ENCODE measurements around the gene UGT2A2.
"Not testable (repeated sequence)": the region's sequence is repeated elsewhere in the genome, so short reads cannot be mapped to it uniquely, and the experiment has no call there.

Gene UGT2A2

DNA sequence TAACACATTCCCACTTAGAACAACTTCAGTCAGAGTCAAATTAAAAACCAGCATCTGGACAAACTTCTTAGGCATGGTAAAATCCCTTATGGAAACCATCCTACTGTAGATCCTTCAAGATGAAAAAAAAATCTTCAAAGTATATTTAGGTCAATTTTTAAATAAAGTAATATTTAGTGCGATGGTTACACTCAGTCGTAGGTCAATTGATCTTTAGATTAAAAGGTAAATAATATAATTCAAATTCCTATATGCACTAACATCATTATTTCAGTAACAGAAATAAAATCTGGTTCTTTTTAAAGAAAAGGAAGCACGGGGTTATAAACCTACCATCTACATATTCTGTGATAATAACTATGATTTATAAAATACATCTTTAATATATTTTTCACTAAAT is at the start of gene UGT2A2:
Gene UGT2A2 (minus strand): TSS at position 101 of the 400 bp plus-strand sequence. CDS start 2 bp downstream, at position 99.
- no peak for FAIRE-seq

DNA sequence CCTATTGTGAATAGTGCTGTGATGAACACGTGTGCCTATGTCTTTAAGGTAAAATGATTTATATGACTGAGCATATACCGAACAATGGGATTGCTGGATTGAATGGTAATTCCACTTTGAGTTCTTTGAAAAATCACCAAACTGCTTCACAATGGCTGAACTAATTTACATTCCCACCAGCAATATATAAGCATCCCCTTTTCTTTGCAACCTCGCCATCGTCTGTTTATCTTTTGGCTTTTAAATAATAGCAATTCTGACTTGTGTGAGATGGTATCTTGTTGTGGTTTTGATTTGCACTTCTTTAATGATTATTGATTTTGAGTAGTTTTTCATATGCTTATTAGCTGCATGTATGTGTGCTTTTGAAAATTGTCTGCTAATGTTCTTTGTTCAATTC is 45.4 kb upstream of the UGT2A2 start:
- FAIRE-seq = no peak

DNA sequence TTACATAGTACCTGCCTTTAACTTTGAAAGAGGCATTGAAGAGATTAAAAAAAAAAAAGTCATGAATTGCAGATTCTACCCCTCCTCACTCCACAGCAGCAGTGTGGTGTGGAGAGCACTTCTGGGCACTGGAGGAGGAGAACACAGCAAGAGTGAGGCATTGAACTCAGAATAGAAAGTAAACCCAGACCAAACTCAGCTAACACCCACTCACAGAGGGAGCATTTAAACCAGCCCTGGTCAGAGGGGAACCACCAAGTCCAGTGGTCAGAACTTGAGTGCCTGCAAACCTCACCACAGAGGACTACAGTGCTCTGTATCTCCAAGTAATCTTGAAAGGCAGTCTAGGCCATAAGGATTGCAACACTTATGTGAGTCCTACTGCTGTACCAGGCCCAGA is 29.2 kb upstream of the UGT2A2 start:
- FAIRE-seq = no peak

DNA sequence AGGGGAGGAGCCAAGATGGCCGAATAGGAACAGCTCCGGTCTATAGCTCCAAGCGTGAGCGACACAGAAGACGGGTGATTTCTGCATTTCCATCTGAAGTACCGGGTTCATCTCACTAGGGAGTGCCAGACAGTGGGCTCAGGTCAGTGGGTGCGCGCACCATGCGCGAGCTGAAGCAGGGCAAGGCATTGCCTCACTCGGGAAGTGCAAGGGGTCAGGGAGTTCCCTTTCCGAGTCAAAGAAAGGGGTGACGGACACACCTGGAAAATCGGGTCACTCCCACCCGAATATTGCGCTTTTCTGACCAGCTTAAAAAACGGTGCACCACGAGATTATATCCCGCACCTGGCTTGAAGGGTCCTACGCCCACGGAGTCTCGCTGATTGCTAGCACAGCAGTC is 24.6 kb upstream of the UGT2A2 start:
- not testable (repeated sequence) for FAIRE-seq

DNA sequence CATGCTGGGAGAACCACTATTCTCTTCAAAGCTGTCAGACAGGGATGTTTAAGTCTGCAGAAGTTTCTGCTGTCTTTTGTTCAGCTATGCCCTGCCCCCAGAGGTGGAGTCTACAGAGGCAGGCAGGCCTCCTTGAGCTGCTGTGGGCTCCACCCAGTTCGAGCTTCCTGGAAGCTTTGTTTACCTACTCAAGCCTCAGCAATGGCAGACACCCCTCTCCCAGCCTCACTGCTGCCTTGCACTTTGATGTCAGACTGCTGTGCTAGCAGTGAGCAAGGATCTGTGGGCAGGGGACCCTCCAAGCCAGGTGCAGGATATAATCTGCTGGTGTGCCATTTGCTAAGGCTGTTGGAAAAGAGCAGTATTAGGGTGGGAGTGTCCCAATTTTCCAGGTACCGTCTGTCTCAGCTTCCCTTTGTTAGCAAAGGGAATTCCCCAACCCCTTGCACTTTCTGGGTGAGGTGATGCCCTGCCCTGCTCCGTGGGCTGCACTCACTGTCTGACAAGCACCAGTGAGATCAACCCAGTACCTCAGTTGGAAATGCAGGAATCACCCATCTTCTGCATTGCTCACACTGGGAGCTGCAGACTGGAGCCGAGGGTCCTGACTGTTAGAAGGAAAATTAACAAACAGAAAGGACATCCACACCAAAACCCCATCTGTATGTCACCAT is 21.8 kb upstream of the UGT2A2 start:
- not testable (repeated sequence) for FAIRE-seq

DNA sequence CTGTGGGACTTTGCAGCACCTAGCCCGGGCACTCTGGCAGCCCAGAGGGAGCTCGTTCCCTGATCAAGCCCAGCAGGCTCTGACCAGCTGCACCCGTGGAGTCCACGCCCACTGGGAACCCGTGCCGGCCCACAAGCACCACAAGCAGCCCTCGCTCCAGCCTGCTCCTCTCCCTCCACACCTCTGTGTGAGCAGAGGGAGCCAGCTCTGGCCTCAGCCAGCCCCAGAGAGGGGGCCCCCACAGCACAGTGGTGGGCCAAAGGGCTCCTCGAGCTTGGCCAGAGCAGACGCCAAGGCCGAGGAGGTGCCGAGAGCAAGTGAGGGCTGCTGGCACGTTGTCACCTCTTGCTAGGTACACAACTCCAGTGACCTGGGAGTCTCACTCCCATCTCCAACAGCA is 18.7 kb upstream of the UGT2A2 start:
- FAIRE-seq = no peak

DNA sequence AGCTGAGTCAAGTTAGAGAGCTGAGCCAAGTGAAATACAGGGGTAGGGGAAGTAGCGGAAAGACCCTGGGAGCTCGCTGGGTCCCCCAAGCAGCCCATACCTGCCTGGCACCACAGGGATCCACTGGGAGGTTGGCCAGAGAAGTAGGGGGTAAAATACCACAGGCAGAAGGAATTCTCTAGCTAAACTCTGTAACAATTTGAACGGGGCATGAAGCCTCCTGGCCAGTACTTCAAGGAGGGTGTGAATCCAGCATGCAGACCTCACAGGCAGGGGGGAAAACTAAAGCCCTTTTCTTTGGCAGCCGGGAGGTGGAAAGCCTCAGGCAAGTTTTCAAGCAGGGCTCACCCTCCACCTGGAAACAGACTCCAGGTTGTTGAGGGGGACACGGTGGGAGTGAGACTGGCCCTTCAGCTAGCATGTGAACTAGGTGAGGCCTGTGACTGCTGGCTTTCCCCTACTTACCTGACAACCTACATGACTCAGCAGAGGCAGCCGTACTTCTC is 17.3 kb upstream of the UGT2A2 start:
- no peak for FAIRE-seq

DNA sequence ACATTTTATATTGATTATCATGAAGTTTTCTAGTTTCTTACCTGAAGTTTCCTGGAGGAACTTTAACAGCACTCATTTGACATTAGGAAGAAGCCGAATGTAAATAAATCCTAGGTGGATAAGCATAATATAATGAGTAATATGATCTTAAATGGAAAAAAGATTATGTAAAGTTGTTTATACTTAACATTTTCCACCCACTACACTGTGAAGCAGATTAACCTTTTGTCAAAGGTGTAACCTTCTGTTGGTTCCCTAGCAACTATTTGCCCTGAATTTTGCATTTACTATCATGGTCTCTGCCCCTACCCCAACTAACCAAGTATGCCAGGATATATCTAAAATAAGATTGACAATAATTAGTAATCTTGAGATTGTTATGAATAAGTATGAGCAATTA is 13.7 kb upstream of the UGT2A2 start, which contains the start of gene UGT2A1:
Gene UGT2A1 (minus strand): TSS at position 101 of the 400 bp plus-strand sequence. CDS start 5,603 bp downstream, outside the sequence.
- no peak for FAIRE-seq

DNA sequence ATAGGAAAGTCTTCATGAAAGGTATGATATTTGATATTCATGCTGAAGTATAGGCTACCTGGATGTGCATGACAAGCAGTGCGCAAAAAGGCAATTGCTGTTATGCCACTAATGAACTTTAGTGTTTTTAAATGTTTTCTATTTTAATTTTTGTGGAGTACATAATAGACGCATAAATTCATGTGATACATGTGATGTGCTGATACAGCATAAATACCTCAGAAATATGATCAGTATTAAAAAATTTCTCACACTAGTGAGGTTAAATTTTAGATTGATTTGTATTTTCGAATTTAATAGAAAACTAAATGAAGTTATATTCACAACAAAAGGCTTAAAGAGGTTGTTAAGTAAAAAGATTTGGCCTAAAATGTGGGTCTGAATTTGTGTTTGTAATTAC is 11.4 kb upstream of the UGT2A2 start:
- no peak for FAIRE-seq

DNA sequence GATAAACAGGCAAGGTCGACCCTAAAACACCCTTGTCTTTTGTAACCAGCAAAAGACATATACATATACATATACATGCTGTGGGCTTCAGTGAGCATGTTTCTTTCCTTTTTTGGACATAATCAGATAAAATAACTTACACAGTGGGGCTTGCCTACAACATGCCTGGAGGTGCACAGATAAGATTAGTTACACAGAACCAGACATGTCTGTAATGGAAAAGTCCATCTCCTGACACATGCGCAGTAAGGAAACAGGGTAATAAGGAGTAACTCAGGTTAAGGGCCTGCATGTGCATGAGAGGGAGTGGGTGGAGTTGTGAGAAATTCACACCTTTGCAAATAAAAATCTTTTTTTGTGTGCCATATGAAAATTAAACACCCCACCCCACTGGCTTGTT is 10.2 kb upstream of the UGT2A2 start:
- FAIRE-seq = no peak

DNA sequence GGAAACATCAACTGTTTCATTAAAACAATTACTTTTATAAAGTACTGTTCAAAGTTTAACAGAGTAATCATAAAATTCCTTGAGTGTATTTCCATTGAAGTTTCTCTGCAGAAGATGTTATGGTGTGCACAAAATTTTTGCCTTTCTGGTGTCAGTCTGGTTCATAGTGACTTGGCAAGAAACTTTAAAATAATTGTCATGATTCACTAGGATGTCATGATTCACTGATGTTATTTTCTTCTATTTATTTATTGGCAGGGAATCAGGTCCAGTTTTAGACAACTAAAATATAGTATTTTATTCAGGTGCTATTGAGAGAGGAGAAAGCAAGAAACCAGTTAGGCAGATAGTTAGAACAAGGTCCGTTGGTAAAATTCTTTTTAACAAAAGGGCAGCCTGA is 9.8 kb upstream of the UGT2A2 start:
- FAIRE-seq = no peak

DNA sequence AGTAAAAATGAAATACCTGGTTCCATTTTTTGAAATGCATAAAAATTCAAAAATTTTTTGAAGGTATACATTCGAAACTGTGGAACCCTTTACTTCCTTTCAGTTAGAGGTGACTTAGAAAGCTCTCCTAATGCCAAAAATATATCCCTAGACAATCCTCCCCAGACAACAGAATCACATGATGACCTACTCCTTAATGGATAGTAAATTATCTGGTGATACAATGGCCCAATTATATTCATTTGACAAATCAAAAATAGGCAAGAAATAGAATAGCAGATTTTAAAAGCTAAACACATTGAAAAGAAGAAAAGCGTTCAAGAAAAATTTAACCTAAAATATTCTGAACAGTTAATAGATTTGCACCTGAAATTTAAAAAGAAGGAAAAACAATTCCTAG is 3.5 kb upstream of the UGT2A2 start:
- no peak for FAIRE-seq

DNA sequence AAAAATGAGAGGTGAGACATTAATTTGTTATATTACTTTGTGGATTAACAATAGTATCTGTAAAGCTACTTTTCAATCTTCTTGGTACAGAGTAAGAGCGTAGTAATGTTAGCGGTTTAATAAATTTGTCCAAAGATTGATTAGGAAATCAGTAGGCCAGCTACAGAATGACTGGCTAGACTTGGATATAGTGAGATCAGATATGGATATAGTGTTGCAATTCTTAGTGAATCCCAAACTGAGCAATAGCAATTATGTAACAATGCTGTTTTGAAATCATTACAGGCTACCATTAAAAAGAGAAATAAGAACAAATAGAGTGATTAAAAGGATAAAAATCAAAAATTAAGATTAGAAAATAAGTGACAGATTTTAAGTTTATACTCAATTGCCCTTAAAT is 847 bp upstream of the UGT2A2 start:
- FAIRE-seq = no peak

DNA sequence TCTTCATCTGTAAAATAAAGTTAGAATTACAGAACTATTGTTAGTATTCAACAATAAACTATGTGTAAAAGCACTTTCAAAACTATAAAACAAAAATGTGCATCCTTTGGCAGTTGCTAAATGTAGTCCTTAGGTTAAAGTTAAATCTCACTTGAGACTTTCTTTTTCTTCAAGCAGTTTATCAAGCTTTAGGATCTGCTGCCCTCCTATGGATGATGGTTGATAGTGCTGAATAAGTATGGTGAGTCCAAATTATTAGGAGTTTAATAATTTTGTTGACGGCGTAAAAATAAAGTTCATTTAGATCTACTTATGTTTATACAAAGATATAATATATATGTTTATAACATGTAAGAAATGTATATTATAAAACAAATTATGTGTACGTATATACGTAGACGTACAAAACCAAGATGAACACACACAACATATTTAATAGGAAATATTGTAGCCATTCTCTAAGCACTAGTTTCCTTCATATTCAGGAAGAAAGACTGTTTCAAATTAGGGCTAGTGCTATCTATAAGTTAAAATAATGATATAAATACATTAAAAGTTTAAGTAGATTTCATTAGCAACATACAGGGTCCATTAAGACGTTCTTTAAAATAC is 22.3 kb downstream of the UGT2A2 start:
- FAIRE-seq = peak; percentile 69

DNA sequence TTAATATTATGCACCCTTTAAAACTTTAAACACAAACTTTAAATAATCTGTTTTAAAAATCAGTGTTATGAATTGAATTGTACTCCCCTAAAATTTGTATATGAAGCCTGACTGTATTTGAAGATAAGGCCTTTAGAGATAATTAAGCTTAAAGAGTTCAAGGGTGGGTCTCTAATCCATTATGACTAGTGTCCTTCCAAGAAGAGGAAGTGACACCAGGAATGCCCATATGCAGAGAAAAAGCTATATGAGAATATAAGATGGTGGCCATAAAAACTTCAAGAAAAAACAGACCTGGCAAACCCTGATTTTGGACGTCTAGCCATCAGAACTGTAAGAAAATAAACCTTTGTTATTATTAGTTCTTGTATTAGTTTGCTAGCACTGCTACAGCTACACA is 29.0 kb downstream of the UGT2A2 start:
- FAIRE-seq = no peak

DNA sequence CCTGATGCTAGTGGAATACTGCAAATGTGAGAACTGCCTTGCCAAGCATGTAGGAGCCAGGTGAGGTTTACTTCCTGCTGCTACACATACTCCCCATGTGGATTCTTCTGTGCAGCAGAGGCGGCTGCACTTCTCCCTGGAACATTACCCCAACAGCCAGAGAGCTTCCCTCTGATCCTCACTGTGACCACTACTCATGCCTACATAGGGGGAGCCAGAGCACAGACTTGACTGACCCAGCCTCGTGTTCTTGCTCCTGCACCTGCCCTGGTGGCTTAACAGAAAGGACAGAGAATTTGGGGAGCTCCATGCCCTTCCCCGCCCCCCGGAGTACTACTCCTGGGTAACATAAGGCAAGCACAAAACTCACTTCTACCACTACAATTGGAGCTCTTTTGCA is 38.4 kb downstream of the UGT2A2 start:
- no peak for FAIRE-seq

DNA sequence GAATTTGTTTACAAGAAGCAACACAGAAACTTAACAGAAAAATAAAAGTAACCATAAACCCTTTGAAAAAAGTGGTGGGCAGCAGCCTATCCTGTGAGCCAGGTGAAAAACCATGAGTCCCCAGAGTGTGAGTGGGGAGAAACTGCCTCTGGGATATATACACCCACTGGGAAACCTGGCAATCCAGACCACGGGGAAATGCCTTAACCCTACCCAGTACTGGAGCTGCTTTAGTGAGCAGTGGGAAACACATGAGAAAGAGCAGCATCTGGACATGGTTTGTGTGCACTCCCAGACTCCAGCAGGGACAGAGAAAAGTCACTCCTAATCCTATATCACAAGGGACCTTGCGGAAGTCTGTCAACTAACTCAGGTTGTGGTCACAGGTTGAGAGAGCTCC is 39.4 kb downstream of the UGT2A2 start:
- FAIRE-seq = no peak

DNA sequence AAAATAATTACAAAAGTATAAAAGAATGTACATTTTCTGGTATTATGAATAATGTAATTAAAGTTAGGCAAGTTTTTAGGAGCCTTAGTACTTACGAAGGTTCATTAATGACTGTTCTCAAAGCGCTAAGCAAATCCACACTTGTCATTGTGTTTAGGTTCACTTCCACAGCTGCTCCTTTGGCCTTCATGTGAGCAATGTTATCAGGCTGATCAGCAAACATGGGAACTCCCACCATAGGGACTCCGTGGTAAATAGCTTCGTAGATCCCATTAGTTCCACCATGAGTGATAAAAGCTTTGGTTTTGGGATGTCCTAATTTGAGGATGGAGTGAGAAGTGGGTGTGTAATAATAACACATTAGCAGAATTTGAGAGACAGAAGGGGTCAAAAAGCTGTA is 45.1 kb downstream of the UGT2A2 start:
- no peak for FAIRE-seq

DNA sequence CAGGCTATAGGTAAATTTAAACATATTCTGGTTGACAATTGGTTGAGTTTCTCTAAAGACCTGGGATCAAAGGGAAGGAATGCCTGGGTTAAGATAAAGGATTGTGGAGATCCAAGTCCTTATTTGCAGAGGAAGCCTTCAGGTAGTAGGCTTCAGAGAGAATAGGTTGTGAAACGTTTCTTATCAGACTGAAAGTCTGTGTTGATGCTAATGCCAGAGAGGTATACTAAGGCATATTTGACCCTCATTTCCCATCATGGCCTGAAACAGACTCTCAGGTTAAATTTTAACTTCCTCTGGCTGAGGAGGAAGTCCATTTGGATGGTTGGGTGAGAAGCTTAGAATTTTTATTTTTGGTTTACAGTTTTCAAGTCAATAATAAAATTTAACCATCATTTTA is 48.1 kb downstream of the UGT2A2 start:
- FAIRE-seq = no peak

DNA sequence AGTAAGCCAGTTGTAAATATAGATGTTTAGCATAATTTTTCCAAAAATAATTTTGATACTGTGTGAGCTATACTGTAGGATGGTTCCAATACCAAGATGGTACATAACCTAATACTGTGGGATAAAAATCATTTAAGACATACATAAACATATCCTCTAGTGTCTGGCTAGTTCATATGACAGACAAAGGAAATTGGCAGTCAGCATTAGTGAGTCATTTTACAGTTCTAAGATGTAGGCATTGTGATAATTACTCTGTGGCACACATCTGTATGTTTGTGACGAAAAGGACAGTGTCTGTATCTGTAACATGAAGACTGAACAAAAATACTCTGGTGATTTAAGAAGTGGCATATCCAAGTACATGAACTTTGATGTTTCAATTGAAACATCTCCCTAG is 49.6 kb downstream of the UGT2A2 start:
- no peak for FAIRE-seq

DNA sequence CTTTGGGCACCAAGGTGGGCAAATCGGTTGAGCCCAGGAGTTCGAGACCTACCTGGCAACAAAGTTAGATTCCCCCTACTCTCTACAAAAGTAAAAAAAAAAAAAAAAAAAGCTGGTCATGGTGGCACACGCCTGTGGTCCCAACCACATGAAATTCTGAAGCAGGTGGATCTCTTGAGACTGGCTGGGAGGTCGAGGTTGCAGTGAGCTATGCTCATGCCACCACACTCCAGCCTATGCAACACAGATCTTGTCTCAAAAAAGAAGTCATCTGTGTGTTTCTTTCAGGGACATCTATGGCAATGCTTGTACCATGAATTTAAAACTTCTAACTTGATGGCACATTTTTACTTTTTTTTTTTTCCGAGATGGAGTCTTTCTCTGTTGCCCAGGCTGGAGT is 55.3 kb downstream of the UGT2A2 start:
- FAIRE-seq = no peak

DNA sequence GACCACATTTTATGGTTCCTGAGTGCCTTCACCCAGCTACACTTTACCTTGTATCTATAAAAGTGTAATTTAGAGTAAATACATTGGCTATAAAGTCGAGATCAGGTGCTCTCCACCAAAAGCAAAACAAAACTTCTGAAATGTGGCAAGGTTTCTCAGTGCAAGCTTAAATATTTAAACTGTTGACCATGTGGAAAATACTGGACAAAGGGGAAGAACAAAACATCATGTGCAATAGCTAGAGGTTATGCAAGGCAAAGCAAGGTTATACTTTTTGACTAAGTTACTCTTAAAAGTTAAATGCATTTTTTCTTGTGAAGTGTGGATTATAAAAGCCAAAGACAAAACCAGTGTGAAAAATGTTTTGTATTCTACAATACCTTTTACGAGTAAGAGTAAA is 55.9 kb downstream of the UGT2A2 start:
- FAIRE-seq = no peak

DNA sequence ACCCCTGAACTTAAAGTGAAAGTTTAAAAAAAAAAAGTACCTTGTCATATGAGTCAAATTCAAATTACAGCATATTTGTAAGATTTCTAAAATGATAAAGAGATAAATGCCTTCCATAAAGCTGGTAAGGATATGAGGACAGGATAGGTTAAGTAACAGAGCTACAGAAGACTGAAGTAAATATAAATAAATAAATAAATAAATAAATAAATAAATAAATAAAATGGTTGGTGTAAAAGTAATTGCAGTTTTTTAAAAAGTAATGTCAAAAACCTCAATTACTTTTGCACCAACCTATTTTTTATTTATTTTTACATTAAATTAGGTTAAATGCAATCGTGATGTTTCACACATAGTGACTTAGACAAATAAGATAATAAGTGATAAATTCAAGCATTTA is 62.2 kb downstream of the UGT2A2 start:
- peak; percentile 11 for FAIRE-seq

DNA sequence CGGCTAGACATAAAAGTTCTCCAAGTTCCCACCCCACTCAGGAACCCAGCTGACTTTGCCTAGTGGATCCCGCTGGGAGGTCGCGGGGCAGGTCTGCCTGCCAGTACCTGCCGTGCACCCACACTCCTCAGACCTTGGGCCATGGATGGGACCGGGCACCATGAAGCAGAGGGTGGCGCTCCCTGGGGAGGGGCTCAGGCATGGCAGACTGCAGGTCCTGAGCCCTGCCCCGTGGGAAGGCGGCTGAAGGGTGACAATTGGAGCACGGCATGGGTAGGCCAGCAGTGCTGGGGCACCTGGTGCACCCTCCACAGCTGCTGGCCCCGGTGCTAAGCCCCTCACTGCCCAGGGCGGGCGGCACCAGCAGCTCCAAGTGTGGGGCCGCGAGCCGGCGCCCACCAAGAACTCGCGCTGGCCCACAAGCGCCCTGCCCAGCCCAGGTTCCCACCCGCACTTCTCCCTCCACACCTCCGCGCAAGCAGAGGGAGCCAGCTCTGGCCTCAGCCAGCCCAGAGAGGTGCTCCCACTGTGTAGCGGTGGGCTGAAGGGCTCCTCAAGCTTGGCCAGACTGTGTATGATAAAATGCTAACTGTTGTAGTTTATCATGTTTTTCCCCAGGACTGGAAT is 63.1 kb downstream of the UGT2A2 start:
- FAIRE-seq = no peak

All from G401.6 (cell line).